MCF 10A (cell line): ENCODE data around the gene HPS3. TPM values are rescaled to one million over a fixed set of nuclear protein-coding genes. Genes with fewer than 3 reads are reported as not detected.

Experiments
- BruUV-seq: library from RNA; stranded (reverse); fragments of 400-500 nt; replicated peaks from 2 replicates; lab custom pipeline; 2021; lab: Mats Ljungman, UMichigan
- CTCF ChIA-PET: fragments of 300-600 bp; sonication (Branson Sonifier 250); formaldehyde crosslinking; extraction: SDS; loops from one replicate; lab custom pipeline; 2021; ENCODE audit warnings: antibody characterized with exemption, inconsistent platforms; lab: Yijun Ruan, JAX
- POLR2A ChIA-PET: fragments of 300-600, 350-650 bp; sonication (Branson Sonifier 250); formaldehyde crosslinking; extraction: SDS; loops from one replicate; lab custom pipeline; 2020; ENCODE audit warnings: antibody characterized with exemption, inconsistent platforms; lab: Yijun Ruan, JAX
- DNase-seq: peaks from one replicate; pipeline ENCODE4 v3.0.0-alpha.2; 2018; ENCODE audit not compliant: unreplicated experiment
- H3K27ac Mint-ChIP-seq: one replicate; pipeline ENCODE4 v1.8.0; 2022; ENCODE audit warnings: mild to moderate bottlenecking, low read depth, mixed read lengths; ENCODE audit not compliant: unreplicated experiment
- H3K27me3 Mint-ChIP-seq: one replicate; pipeline ENCODE4 v1.8.0; 2022; ENCODE audit warnings: mixed read lengths; ENCODE audit not compliant: insufficient read depth, unreplicated experiment
- H3K36me3 Mint-ChIP-seq: one replicate; pipeline ENCODE4 v1.8.0; 2022; ENCODE audit warnings: mild to moderate bottlenecking, moderate library complexity, mixed read lengths; ENCODE audit not compliant: insufficient read depth, unreplicated experiment
- H3K4me1 Mint-ChIP-seq: one replicate; pipeline ENCODE4 v1.8.0; 2022; ENCODE audit warnings: mixed read lengths; ENCODE audit not compliant: insufficient read depth, unreplicated experiment
- H3K4me3 Mint-ChIP-seq: one replicate; pipeline ENCODE4 v1.8.0; 2022; ENCODE audit warnings: mild to moderate bottlenecking, moderate library complexity, mixed read lengths; ENCODE audit not compliant: unreplicated experiment
- H3K9me3 Mint-ChIP-seq: one replicate; pipeline ENCODE4 v1.8.0; 2022; ENCODE audit warnings: mixed read lengths; ENCODE audit not compliant: unreplicated experiment
- CTCF ChIP-seq: fragments of 200-600 bp; IDR thresholded peaks from one replicate; pipeline ENCODE4 v1.8.0; 2022; ENCODE audit warnings: antibody characterized with exemption, mild to moderate bottlenecking; ENCODE audit not compliant: unreplicated experiment
- intact Hi-C: fragments of 100-400 bp; cut with micrococcal nuclease; formaldehyde crosslinking; loops from 2 replicates; pipeline ENCODE4 v1.14.1; 2022
- total RNA-seq: library from RNA; stranded (reverse); gene quantifications from 2 replicates; pipeline ENCODE4 v1.2.3, GENCODE V29; 2022

The HPS3 gene
- total RNA-seq, 1 experiment from 2014 or later = 7.7 TPM

- ChIA-PET CTCF (interaction anchor here (0.7 to 2.0 kb wide), 4 partner anchors 24 to 298 kb away, joined by 3 to 14 read pairs (median 4); no protein-coding TSS in a partner anchor), POLR2A (interaction anchor here (0.8 to 4.4 kb wide), 9 partner anchors 10 to 119 kb away, joined by 3 to 41 read pairs (median 5); partner anchors contain the start of gene HPS3)
- TF ChIP-seq CTCF = no peak
- Mint-ChIP-seq H3K27me3 (no peaks in the 10 kb centered on the region), H3K36me3 (no peaks in the 10 kb centered on the region), H3K27ac (no peak overlapping the region), H3K4me1 (peaks cover 11% of the 10 kb centered on the region), H3K9me3 (peaks cover 6% of the 10 kb centered on the region), H3K4me3 (no peak overlapping the region)
- intact Hi-C loops = no loop called here
- DNase-seq = peak; percentile 42
- no TSS peak for BruUV-seq
Observed at GRCh38 chr3:149179220-149179619, 49.8 kb downstream of the HPS3 start.

GRCh38 chr3:149180057-149180573 lies 50.7 kb downstream of the HPS3 start:
- CTCF ChIA-PET = interaction anchor here (0.7 to 2.0 kb wide), 7 partner anchors 11 to 299 kb away, joined by 3 to 14 read pairs (median 4); no protein-coding TSS in a partner anchor
- no peak for TF ChIP-seq CTCF
- Mint-ChIP-seq H3K27ac (no peak overlapping the region), H3K36me3 (no peaks in the 10 kb centered on the region), H3K4me1 (peaks cover 6% of the 10 kb centered on the region), H3K27me3 (no peaks in the 10 kb centered on the region), H3K9me3 (peaks cover 6% of the 10 kb centered on the region), H3K4me3 (no peak overlapping the region)
- no TSS peak for BruUV-seq
- POLR2A ChIA-PET = interaction anchor here (0.6 to 4.4 kb wide), 15 partner anchors 11 to 203 kb away, joined by 3 to 41 read pairs (median 4); partner anchors contain the start of gene HPS3
- intact Hi-C loops = loop anchor here (2.0 to 5.0 kb wide), 3 partner anchors 45 to 93 kb away; no protein-coding TSS in a partner anchor
- DNase-seq = peak; percentile 100

- no TSS peak for BruUV-seq
- no peak for TF ChIP-seq CTCF
- DNase-seq = no peak
- ChIA-PET POLR2A (interaction anchor here (0.7 to 4.4 kb wide), 7 partner anchors 10 to 67 kb away, joined by 3 to 41 read pairs (median 7); partner anchors contain the start of gene HPS3), CTCF (interaction anchor here (0.7 to 0.9 kb wide), 2 partner anchors 50 to 586 kb away, joined by 3 to 4 read pairs; no protein-coding TSS in a partner anchor)
- no peaks in the 10 kb centered on the region for H3K27me3 Mint-ChIP-seq
- H3K9me3 Mint-ChIP-seq = peaks cover 6% of the 10 kb centered on the region
- H3K36me3 Mint-ChIP-seq = no peaks in the 10 kb centered on the region
- H3K27ac Mint-ChIP-seq = no peak overlapping the region
- H3K4me1 Mint-ChIP-seq = peaks cover 6% of the 10 kb centered on the region
- no peak overlapping the region for H3K4me3 Mint-ChIP-seq
- intact Hi-C loops = loop anchor here (2.0 to 5.0 kb wide), 3 partner anchors 44 to 92 kb away; no protein-coding TSS in a partner anchor
Observed at GRCh38 chr3:149181182-149181581, 51.7 kb downstream of the HPS3 start.

GRCh38 chr3:149186219-149186618 lies 56.8 kb downstream of the HPS3 start:
- POLR2A ChIA-PET = no interaction called here
- DNase-seq = no peak
- CTCF ChIA-PET = no interaction called here
- no peak for TF ChIP-seq CTCF
- Mint-ChIP-seq H3K27me3 (no peaks in the 10 kb centered on the region), H3K4me1 (peaks cover 5% of the 10 kb centered on the region), H3K4me3 (no peak overlapping the region), H3K27ac (no peak overlapping the region), H3K36me3 (no peaks in the 10 kb centered on the region), H3K9me3 (no peaks in the 10 kb centered on the region)
- intact Hi-C loops = no loop called here
- BruUV-seq = no TSS peak
